ENCODE data around the gene LRMDA.
"Not testable (repeated sequence)": the region's sequence is repeated elsewhere in the genome, so short reads cannot be mapped to it uniquely, and the experiment has no call there.

The LRMDA gene

DNA sequence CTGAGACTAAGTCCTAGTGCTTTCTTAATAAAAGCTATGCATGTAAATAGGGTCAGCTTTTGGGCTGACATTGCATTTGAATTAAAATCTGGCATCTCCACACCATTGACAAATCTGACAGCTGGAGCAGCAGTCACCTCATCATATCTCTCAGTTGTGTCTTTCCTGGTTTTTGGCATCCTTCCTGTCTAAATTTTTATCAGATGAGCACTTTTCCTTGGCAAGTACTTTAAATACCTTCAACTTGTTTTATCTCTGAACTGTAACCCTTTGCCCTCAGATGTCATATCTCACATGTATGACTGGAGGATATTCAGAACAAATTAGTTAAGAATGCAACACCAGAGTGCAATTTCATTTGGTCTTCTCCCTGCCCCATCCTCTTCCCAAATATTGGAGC is 1066.2 kb downstream of the LRMDA start:
- no peak for DNase-seq (ENCODE audit: low spot score)

GRCh38 chr10:76504823-76505222 is 1073.4 kb downstream of the LRMDA start:
- no peak for DNase-seq (ENCODE audit: low spot score)

DNA sequence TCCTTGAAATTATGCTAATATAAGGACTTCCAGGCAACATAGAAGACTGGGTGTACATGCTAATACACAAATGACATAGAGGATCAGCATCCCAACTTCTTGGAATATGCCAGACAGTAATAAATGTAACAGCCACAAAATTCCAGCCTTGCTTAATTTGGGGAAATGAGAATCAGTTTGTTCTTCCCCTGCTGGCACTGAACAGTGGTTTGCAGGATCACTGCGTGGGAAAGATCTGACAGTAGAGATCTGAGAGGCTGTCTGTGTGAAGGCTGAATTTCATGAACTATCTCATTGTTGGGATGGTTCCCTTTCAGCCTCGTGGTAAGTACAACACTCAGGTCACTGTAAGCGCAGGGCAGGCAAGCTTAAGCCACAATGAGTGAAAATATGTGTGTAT is 1078.0 kb downstream of the LRMDA start:
- peak; percentile 34 for DNase-seq (ENCODE audit: low spot score)

DNA sequence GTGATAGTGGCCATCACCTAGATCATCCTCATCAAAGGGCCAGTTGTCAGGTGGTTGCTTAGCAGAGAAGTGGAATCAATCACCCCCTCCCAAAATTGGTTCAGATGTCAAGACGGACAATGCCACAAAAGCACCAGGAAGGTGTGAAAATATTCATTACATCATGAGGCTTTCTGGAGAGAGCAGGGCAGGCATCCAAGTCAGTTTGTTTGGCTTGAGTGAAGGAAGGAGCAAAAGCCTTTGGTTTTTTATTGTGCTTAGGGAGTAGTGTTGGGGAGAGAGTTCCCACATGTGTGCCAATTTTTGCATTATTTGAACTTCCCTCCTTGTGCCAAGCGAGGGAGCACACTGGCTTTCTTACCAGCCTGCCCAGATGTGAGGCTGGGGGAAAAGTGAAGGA is 1082.9 kb downstream of the LRMDA start:
- no peak for DNase-seq (ENCODE audit: low spot score)

- DNase-seq (ENCODE audit: low spot score): no peak
These were observed 1083.4 kb downstream of the LRMDA start for GRCh38 chr10:76514869-76515268.

GRCh38 chr10:76522547-76522946 is 1091.1 kb downstream of the LRMDA start:
- no peak for DNase-seq (ENCODE audit: low spot score)

GRCh38 chr10:76523246-76523645 is 1091.8 kb downstream of the LRMDA start:
- DNase-seq (ENCODE audit: low spot score): no peak

GRCh38 chr10:76523791-76524351 is 1092.4 kb downstream of the LRMDA start:
- no peak for DNase-seq (ENCODE audit: low spot score)

DNA sequence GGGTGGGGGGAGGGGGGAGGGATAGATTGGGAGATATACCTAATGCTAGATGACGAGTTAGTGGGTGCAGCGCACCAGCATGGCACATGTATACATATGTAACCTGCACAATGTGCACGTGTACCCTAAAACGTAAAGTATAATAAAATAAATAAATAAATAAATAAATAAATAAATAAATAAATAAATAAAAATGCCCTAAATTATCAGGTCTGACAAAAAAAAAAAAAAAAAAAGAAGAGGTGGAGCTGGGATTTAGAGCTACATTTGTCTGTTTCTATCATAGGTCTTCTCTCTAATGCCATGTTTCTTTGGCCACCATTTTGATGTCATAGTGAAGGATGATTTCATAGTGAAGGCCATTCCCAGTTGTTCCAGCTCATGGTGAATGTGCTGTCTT is 1095.4 kb downstream of the LRMDA start:
- DNase-seq (ENCODE audit: low spot score): not testable (repeated sequence)

- no peak for DNase-seq (ENCODE audit: low spot score)
These were observed 1108.9 kb downstream of the LRMDA start for GRCh38 chr10:76540331-76540730.

DNA sequence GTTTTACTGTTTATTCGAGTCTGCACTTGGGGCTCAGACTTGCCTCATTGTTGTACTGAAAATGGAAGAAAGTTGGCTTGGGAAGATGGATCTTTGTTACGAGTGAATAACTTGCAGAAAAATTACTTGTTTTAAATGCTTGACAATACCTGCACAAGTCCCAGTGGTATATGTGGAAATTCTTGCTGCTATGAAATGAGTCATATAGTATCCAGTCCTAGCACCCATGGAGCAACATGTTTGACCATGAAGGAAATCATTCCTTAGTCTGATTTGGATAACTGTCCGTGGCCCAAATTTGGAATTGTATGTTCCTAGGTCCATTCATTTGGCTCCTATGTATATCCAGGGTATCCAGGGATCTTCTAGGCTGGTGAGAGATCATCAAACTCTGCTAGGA is 1109.4 kb downstream of the LRMDA start:
- DNase-seq (ENCODE audit: low spot score): no peak

GRCh38 chr10:76541852-76542251 is 1110.4 kb downstream of the LRMDA start:
- no peak for DNase-seq (ENCODE audit: low spot score)

- DNase-seq (ENCODE audit: low spot score): no peak
These were observed 1111.0 kb downstream of the LRMDA start for GRCh38 chr10:76542307-76542930.

- DNase-seq (ENCODE audit: low spot score): no peak
These were observed 1112.2 kb downstream of the LRMDA start for GRCh38 chr10:76543655-76544054.

- DNase-seq (ENCODE audit: low spot score): no peak
These were observed 1113.4 kb downstream of the LRMDA start for GRCh38 chr10:76544789-76545188.

DNA sequence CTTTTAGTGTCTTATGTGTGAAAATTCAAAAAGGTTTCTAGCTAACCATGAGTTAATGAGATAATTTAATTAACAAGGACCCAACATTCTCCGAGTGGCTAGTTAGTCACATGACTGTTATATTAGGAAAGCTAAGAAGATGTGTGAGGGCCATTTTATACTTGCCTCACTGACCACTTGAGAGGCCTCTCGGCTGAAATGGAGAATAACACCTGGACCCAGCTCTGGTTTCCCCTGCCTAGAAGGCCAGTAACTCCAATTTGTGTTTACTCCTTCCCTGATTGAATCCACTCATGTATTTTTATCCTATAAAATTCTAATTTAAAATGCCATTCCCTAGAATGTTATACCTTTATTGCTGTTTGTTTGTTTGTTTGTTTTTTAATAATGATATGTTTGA is 1115.0 kb downstream of the LRMDA start:
- no peak for DNase-seq (ENCODE audit: low spot score)

DNA sequence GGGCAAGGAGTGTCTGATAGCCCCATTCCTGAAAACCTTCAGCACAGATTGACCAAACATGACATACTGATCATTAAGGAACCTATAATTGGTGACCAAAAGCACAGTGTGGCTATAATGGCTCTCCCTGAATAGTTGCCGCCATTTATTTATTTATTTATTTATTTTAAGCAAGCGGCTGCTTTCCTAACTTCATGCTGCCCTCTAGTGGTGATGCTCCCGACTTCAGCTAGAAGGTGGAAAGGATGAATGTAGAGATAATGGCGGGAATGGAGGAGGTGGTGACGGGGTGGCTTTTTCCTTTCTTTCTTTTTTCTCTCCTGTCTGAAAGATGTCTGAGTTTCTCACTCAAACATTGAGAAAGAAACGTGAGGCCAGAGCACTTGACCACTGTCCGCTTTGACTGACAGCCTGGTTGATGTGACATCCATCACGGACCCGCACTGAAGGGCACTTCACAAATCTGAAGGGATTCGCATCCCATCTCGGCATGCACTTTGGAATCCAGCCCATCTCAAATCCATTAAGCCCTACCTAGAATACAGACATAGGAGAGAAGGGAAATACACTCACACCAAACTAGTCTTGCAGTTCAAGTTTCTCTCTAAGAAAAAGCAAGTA is 1116.0 kb downstream of the LRMDA start:
- DNase-seq (ENCODE audit: low spot score): peak; percentile 69

- no peak for DNase-seq (ENCODE audit: low spot score)
These were observed 1117.3 kb downstream of the LRMDA start for GRCh38 chr10:76548716-76549115.

DNA sequence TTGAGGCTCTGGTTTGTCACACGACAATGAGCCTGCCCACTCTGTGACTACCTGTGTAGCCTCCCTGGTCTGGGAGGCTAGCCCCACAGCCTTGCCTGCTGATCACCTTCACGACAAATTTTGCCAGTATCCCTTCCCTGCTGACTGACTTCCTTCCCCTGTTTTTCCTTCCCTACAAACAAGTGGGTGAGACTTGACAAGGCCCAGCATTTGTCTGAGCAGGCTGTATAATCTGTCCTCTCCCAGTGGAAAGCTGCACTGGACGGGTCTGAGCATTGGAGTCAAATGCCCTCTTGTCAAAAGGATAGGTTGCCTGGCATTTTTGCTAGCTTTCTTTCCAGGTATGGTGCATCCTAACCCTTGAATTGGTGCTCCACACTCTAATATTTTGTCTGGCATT is 1117.7 kb downstream of the LRMDA start:
- DNase-seq (ENCODE audit: low spot score): no peak

DNA sequence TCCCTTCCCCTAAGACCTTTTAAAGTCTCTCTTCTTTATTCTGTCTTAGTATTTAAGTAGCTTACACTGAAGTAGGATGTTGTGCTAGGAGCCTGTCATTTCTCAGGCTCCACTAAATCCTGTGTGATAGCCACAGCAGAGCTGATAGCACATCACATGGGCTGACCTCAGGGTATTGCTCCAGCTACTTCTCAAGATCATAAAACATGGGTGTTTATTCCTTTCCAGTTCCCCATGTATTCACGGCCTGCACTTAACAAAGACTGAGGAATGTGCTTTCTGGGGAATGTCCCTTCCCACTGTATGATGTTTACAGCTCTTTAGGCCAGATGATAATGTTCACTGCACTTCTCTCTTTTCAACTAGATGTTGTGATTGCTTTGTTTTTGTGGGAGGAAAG is 1119.4 kb downstream of the LRMDA start:
- DNase-seq (ENCODE audit: low spot score): peak; percentile 28

GRCh38 chr10:76552091-76552873 is 1120.9 kb downstream of the LRMDA start:
- DNase-seq (ENCODE audit: low spot score): no peak

- DNase-seq (ENCODE audit: low spot score): no peak
These were observed 1122.0 kb downstream of the LRMDA start for GRCh38 chr10:76553263-76554032.

All from AG20443 (cell line).